ENCODE results near the gene OR5A1. TPM values are rescaled to one million over a fixed set of nuclear protein-coding genes. Genes with fewer than 3 reads are reported as not detected.

Gene OR5A1
- total RNA-seq, 6 experiments from 2014 or later: not detected

DNA sequence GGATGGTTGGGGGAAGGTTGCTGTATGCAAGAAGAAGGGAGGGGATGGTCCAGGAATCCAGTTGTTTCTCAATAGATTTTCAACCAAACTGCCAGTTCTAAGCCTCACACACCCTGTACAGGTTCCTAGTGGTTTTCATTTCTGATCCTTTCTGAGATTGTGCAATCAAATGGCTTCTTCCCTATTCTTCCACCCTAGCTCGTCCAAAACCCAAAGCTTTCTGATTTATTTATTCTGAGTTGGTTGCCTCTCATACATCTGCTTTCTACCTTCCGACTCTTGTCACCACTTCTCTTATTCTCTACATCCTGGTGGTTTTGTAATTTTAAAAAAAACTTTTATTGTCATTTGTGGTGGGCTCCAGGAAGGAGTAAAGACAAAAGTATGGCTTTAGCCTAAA lies 22.6 kb upstream of the OR5A1 start:
- Mint-ChIP-seq H3K36me3 (ENCODE audit: low read depth) (no peaks in the 10 kb centered on the region), H3K27me3 (ENCODE audit: insufficient read depth) (peaks cover 2% of the 10 kb centered on the region; the same call in 1 of the 2 replicates), H3K4me1 (ENCODE audit: low read depth) (no peaks in the 10 kb centered on the region), H3K27ac (no peak overlapping the region), H3K4me3 (no peak overlapping the region), H3K9me3 (peaks cover 14% of the 10 kb centered on the region; the same call in 1 of the 2 replicates)
- DNase-seq: no peak
- no peak for TF ChIP-seq CTCF (IDR thresholded peaks at IDR 0.05)

DNA sequence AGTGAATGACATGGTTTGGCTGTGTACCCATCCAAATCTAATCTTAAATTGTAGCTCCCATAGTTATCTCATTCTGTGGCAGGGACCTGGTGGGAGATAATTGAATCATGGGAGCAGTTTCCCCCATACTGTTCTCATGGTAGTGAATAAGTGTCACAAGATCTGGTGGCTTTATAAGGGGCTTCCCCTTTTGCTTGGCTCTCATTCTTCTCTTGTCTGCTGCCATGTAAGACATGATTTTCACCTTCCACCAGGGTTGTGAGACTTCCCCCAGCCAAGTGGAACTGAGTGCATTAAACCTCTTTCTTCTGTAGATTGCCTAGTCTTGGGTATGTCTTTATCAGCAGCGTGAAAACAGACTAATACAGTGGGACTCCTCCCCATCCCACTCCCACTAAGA lies 21.2 kb upstream of the OR5A1 start:
- H3K9me3 Mint-ChIP-seq: 0 out of 2 replicates have a peak, but pooled peaks cover 4% of the 10 kb centered on the region
- no peak for DNase-seq
- peaks cover 5% of the 10 kb centered on the region; the same call in 1 of the 2 replicates for H3K27me3 Mint-ChIP-seq (ENCODE audit: insufficient read depth)
- no peak overlapping the region for H3K4me3 Mint-ChIP-seq
- no peaks in the 10 kb centered on the region for H3K36me3 Mint-ChIP-seq (ENCODE audit: low read depth)
- no peak overlapping the region for H3K27ac Mint-ChIP-seq
- TF ChIP-seq CTCF (IDR thresholded peaks at IDR 0.05): no peak
- no peaks in the 10 kb centered on the region for H3K4me1 Mint-ChIP-seq (ENCODE audit: low read depth)

DNA sequence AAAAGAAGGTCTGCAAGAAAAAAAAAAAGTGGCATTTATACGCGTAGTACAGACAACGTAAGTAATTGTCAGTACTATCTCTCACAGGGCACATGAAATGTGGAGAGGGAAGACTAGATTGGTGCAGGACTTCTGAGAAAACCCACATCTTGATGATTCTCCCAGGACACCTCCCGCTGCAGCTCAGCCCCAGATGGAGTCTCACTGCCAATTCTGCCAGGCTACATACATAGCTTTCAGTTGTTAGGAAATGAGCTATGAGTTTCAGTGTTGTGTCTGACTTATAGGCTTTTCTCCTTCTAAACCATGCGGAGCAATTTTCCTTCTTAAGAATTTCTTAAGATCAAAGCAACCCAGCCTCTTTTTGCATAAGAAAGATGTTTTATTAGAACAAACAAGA lies 19.7 kb upstream of the OR5A1 start:
- DNase-seq: no peak
- H3K27me3 Mint-ChIP-seq (ENCODE audit: insufficient read depth): peaks cover 5% of the 10 kb centered on the region; the same call in 1 of the 2 replicates

DNA sequence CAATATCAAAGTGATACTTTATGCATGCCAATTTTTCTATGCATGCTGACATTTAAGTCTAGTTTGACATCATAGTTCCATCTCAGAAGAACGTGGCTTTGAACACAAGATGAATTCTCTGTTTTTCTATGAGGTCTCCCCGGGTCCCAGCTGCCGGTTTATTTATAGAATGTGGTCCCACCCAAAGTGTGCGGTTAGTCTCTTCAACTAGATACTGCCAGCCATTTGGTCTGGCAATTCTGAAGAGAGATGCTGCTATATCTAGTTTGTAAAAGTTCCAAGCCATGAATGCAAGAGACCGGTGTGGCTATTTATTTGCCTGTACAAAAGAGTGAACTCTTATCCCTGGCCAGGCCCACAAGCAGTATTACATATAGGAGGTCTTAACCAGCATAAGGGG lies 19.2 kb upstream of the OR5A1 start:
- Mint-ChIP-seq H3K27ac (no peak overlapping the region), H3K36me3 (ENCODE audit: low read depth) (no peaks in the 10 kb centered on the region), H3K4me1 (ENCODE audit: low read depth) (no peaks in the 10 kb centered on the region), H3K9me3 (no peaks in the 10 kb centered on the region), H3K27me3 (ENCODE audit: insufficient read depth) (peaks cover 5% of the 10 kb centered on the region; the same call in 1 of the 2 replicates), H3K4me3 (no peak overlapping the region)
- TF ChIP-seq CTCF (IDR thresholded peaks at IDR 0.05): no peak
- no peak for DNase-seq

More for the DNA sequence above, 19.7 kb upstream of the OR5A1 start:
- Mint-ChIP-seq H3K27ac (no peak overlapping the region), H3K4me3 (no peak overlapping the region), H3K4me1 (ENCODE audit: low read depth) (no peaks in the 10 kb centered on the region), H3K9me3 (no peaks in the 10 kb centered on the region), H3K36me3 (ENCODE audit: low read depth) (no peaks in the 10 kb centered on the region)
- no peak for TF ChIP-seq CTCF (IDR thresholded peaks at IDR 0.05)

DNA sequence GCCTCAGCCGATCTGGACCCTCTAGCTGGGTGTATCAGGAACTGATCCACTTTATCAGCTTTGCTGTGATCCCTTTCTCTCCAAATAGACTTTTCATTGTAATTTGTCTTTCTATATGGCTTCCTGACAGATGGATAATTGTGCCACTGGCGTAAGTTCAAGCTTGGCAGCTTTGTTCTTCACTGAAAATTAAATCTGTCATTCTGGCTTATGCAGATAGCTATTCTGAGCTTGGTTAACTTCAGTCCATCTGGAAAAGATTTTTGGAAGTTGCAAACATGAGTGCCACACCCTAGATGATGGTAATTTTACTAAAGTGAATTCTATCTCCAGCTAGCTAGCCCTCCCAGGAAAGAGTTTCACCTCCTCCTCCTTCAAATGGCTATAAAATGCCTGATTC lies 18.1 kb upstream of the OR5A1 start:
- no peaks in the 10 kb centered on the region for H3K9me3 Mint-ChIP-seq
- DNase-seq: no peak
- no peak for TF ChIP-seq CTCF (IDR thresholded peaks at IDR 0.05)

DNA sequence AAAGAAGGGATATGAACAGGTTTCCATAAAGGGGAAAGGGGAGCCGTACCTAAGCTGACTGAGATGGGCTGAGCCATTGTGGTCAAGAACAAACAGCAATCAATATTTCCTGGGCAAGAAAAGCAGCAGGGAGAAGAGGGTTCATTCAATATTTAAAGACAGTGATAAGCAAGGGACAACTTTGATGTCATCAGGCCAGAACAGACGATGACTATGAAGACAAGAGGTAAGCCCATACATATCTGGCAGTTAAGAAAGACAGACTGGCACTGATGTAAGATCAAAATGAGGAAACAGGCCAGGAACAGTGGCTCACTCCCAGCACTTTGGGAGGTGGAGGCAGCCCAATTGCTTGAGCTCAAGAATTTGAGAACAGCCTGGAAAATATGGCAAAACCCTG lies 12.4 kb upstream of the OR5A1 start:
- DNase-seq: no peak
- Mint-ChIP-seq H3K9me3 (no peaks in the 10 kb centered on the region), H3K4me1 (ENCODE audit: low read depth) (no peaks in the 10 kb centered on the region), H3K27ac (no peak overlapping the region), H3K36me3 (ENCODE audit: low read depth) (no peaks in the 10 kb centered on the region), H3K4me3 (no peak overlapping the region), H3K27me3 (ENCODE audit: insufficient read depth) (peaks cover 4% of the 10 kb centered on the region; the same call in 1 of the 2 replicates)
- TF ChIP-seq CTCF (IDR thresholded peaks at IDR 0.05): no peak

More for the DNA sequence above, 18.1 kb upstream of the OR5A1 start:
- no peak overlapping the region for H3K27ac Mint-ChIP-seq
- H3K27me3 Mint-ChIP-seq (ENCODE audit: insufficient read depth): peaks cover 5% of the 10 kb centered on the region; the same call in 1 of the 2 replicates
- no peaks in the 10 kb centered on the region for H3K4me1 Mint-ChIP-seq (ENCODE audit: low read depth)
- H3K4me3 Mint-ChIP-seq: no peak overlapping the region
- no peaks in the 10 kb centered on the region for H3K36me3 Mint-ChIP-seq (ENCODE audit: low read depth)

All from HFFc6 (cell line).